Measurements from ENCODE around the gene PDCD11.

The PDCD11 gene

GRCh38 chr10:103475437-103475836 is 79.0 kb downstream of the PDCD11 start:
- no peaks in the 10 kb centered on the region for H3K9me2 ChIP-seq (ENCODE audit: low read depth, low read length)
- H3K27me3 ChIP-seq (ENCODE audit: insufficient read depth, low read length): no peaks in the 10 kb centered on the region
- no peaks in the 10 kb centered on the region for H3K9me3 ChIP-seq (ENCODE audit: low read length)
- peaks cover 29% of the 10 kb centered on the region for H3K4me1 ChIP-seq (ENCODE audit: insufficient read depth, low read length, severe bottlenecking)
- H3K9ac ChIP-seq (ENCODE audit: low read length): no peak overlapping the region
- TF ChIP-seq EZH2 (IDR thresholded peaks at IDR 0.05; ENCODE audit: borderline replicate concordance, low read length) (no peak), CTCF (IDR thresholded peaks at IDR 0.05; ENCODE audit: low read length) (no peak)
- H3K4me2 ChIP-seq (ENCODE audit: low read length): no peak overlapping the region
- no peak overlapping the region for H3K4me3 ChIP-seq (ENCODE audit: low read depth, low read length, poor library complexity, severe bottlenecking)
- H3K27ac ChIP-seq (ENCODE audit: low read depth, low read length, poor library complexity, severe bottlenecking): no peak overlapping the region
- H3F3A ChIP-seq (ENCODE audit: insufficient read depth, low read length): no peaks in the 10 kb centered on the region
- H3K79me2 ChIP-seq (ENCODE audit: insufficient read depth, low read length): no peaks in the 10 kb centered on the region
- H2AFZ ChIP-seq (ENCODE audit: low read length): no peak overlapping the region
- H4K20me1 ChIP-seq (ENCODE audit: insufficient read depth, low read length): no peaks in the 10 kb centered on the region
- H3K36me3 ChIP-seq (ENCODE audit: insufficient read depth, low read length): no peaks in the 10 kb centered on the region

- H3K27me3 ChIP-seq (ENCODE audit: insufficient read depth, low read length): no peaks in the 10 kb centered on the region
- no peaks in the 10 kb centered on the region for H3K36me3 ChIP-seq (ENCODE audit: insufficient read depth, low read length)
- no peaks in the 10 kb centered on the region for H3K79me2 ChIP-seq (ENCODE audit: insufficient read depth, low read length)
- H3K27ac ChIP-seq (ENCODE audit: low read depth, low read length, poor library complexity, severe bottlenecking): no peak overlapping the region
- TF ChIP-seq CTCF (IDR thresholded peaks at IDR 0.05; ENCODE audit: low read length) (peak; percentile 68), EZH2 (IDR thresholded peaks at IDR 0.05; ENCODE audit: borderline replicate concordance, low read length) (no peak)
- H3K4me3 ChIP-seq (ENCODE audit: low read depth, low read length, poor library complexity, severe bottlenecking): no peak overlapping the region
- no peaks in the 10 kb centered on the region for H3K9me3 ChIP-seq (ENCODE audit: low read length)
- H2AFZ ChIP-seq (ENCODE audit: low read length): no peak overlapping the region
- no peaks in the 10 kb centered on the region for H4K20me1 ChIP-seq (ENCODE audit: insufficient read depth, low read length)
- no peak overlapping the region for H3K9ac ChIP-seq (ENCODE audit: low read length)
- no peaks in the 10 kb centered on the region for H3K9me2 ChIP-seq (ENCODE audit: low read depth, low read length)
- H3K4me1 ChIP-seq (ENCODE audit: insufficient read depth, low read length, severe bottlenecking): peaks cover 21% of the 10 kb centered on the region
- H3F3A ChIP-seq (ENCODE audit: insufficient read depth, low read length): no peaks in the 10 kb centered on the region
- no peak overlapping the region; the same call in 1 of the 2 replicates for H3K4me2 ChIP-seq (ENCODE audit: low read length)
Measured at GRCh38 chr10:103476046-103476768, 79.8 kb downstream of the PDCD11 start.

- Histone ChIP-seq H3K4me1 (ENCODE audit: insufficient read depth, low read length, severe bottlenecking) (peaks cover 4% of the 10 kb centered on the region), H3K27ac (ENCODE audit: low read depth, low read length, poor library complexity, severe bottlenecking) (no peak overlapping the region), H2AFZ (ENCODE audit: low read length) (no peak overlapping the region), H3K27me3 (ENCODE audit: insufficient read depth, low read length) (no peaks in the 10 kb centered on the region), H3F3A (ENCODE audit: insufficient read depth, low read length) (no peaks in the 10 kb centered on the region), H4K20me1 (ENCODE audit: insufficient read depth, low read length) (no peaks in the 10 kb centered on the region), H3K9me2 (ENCODE audit: low read depth, low read length) (no peaks in the 10 kb centered on the region), H3K4me2 (ENCODE audit: low read length) (no peak overlapping the region), H3K36me3 (ENCODE audit: insufficient read depth, low read length) (no peaks in the 10 kb centered on the region), H3K9me3 (ENCODE audit: low read length) (no peaks in the 10 kb centered on the region), H3K9ac (ENCODE audit: low read length) (no peak overlapping the region), H3K79me2 (ENCODE audit: insufficient read depth, low read length) (no peaks in the 10 kb centered on the region), H3K4me3 (ENCODE audit: low read depth, low read length, poor library complexity, severe bottlenecking) (no peak overlapping the region)
- no peak for TF ChIP-seq EZH2 (IDR thresholded peaks at IDR 0.05; ENCODE audit: borderline replicate concordance, low read length)
- TF ChIP-seq CTCF (IDR thresholded peaks at IDR 0.05; ENCODE audit: low read length): no peak
Measured at GRCh38 chr10:103478671-103479070, 82.2 kb downstream of the PDCD11 start.
